GM21447 (cell line): ENCODE data around the gene ZNF584.
A peak's percentile ranks its signal among the peaks of the same experiment; 100 is the strongest.
"Not testable (repeated sequence)": the region's sequence is repeated elsewhere in the genome, so short reads cannot be mapped to it uniquely, and the experiment has no call there.

ENCODE experiments used
- ATAC-seq: cut with Tn5 transposase; IDR thresholded peaks from one replicate; pipeline ENCODE4 v1.9.1; 2021; ENCODE audit not compliant: unreplicated experiment

The ZNF584 gene

GRCh38 chr19:58403920-58404478 lies 4.5 kb upstream of the ZNF584 start:
- not testable (repeated sequence) for ATAC-seq

- no peak for ATAC-seq
Measured at GRCh38 chr19:58406818-58407657, 1.4 kb upstream of the ZNF584 start.

DNA sequence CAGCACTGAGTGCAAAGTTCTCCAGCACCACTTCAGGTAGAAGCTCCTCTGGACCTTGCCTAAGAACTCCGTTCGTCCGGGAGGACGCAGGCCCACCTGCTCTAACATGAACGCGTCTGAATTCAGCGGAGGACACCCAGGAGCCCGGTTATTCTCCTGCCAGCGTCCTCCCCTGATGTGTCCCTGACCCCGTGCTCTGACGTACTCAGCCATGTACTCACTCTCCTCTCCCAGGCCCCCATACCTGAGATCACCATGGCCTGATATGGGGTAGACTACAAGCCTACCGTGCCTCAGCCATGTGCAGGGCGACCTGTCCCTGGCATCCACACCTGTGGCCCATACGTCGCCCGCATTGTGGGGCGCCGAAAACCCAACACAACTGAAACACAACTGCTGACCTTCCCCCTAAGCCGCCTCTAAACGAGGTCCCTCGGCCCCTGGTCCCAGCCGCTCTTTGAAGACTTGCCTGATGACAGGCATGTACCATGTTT lies 744 bp upstream of the ZNF584 start:
- no peak for ATAC-seq

GRCh38 chr19:58409010-58409790 lies 751 bp downstream of the ZNF584 start:
- ATAC-seq: peak; percentile 31

GRCh38 chr19:58416604-58417003 lies 8.2 kb downstream of the ZNF584 start:
- no peak for ATAC-seq

- no peak for ATAC-seq
Measured at GRCh38 chr19:58417071-58417470, 8.6 kb downstream of the ZNF584 start.

DNA sequence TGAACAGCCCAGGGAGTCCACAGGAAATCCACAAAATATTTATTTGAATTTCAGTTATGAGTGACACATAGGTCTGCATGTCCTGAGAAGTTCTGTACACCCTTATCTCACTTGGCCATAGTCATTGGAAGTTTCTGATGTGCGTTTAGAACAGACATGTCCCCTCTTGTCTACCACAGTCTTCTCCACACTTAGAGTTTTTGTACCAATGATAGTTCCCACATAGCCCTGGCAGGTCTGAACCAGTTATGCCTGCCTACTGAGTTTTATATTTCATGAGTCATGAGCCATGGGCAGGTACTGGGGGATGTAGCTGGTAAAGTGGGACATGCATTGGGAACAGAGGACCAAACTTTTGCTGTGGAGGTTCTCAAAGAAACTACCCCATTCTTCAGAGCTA lies 20.2 kb downstream of the ZNF584 start:
- no peak for ATAC-seq

DNA sequence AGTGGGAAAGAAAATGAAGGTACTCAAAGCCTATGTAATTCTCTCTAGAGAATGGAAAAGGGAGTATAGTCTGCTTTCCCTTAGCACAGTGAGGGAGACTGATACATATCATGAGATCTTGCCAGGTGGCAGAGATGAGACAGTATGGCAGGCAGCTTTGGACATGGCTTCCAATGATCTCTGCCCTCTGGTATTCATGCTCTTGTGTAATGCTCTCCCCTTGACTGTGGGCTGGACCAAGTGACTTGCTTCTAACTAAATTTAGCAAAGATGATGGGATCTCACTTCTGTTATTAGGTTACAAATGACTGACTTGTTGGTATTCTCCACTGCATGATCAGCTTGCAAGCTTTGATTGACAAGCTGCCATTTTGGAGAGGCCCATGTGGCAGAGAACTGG lies 21.3 kb downstream of the ZNF584 start:
- ATAC-seq: no peak

GRCh38 chr19:58434217-58434616 lies 25.8 kb downstream of the ZNF584 start:
- ATAC-seq: no peak

GRCh38 chr19:58439576-58440554 lies 31.4 kb downstream of the ZNF584 start, which contains the start of gene ZNF132:
Gene ZNF132, minus strand, starts transcription at chr19:58440153. Its CDS starts 332 bp downstream, at chr19:58439821.
- peak; percentile 95 for ATAC-seq

- ATAC-seq: no peak
Measured at GRCh38 chr19:58440556-58440955, 32.1 kb downstream of the ZNF584 start.

DNA sequence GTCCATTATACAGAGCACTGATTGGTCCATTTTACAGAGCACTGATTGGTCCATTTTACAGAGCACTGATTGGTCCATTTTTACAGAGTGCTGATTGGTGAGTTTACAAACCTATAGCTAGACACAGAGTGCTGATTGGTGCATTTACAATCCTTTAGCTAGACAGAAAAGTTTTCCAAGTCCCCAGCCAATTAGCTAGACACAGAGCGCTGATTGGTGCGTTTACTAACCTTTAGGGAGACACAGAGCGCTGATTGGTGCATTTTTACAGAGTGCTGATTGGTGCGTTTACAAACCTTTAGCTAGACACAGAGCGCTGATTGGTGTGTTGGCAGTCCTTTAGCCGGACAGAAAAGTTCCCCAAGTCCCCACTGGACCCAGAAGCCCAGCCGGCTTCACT lies 34.5 kb downstream of the ZNF584 start:
- ATAC-seq: not testable (repeated sequence)

- ATAC-seq: not testable (repeated sequence)
Measured at GRCh38 chr19:58448860-58449259, 40.4 kb downstream of the ZNF584 start.

GRCh38 chr19:58449980-58450379 lies 41.5 kb downstream of the ZNF584 start:
- ATAC-seq: not testable (repeated sequence)

DNA sequence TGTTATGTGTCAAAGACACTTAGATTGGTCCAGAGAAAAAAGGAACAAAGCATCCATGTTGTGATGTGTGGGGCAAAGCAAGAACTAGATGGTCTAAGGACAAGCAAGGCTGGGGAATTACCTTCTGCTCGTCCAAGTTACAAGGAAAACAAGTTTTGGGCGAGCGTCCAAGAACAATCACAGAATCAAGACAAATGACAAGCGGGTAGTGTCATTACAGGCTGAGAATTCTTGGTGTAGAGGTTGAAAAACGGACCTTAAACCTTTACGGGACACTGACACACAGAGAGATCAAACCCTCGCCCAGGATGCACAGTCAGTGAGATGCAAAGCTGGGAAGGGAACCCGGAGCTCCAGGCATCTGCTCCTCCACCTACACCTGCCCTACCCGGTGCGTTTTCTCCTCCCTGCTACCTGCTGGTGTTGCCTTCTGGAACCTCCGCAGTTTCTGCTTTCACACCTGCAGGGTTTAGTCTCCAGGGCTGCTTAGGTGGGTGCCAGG lies 42.5 kb downstream of the ZNF584 start:
- peak; percentile 13 for ATAC-seq

- peak; percentile 94 for ATAC-seq
Measured at GRCh38 chr19:58451358-58452101, 43.1 kb downstream of the ZNF584 start, which contains the start of gene ZNF324B. Gene ZNF324B, plus strand, starts transcription at chr19:58451622. Its CDS starts 2,080 bp downstream, at chr19:58453702.

DNA sequence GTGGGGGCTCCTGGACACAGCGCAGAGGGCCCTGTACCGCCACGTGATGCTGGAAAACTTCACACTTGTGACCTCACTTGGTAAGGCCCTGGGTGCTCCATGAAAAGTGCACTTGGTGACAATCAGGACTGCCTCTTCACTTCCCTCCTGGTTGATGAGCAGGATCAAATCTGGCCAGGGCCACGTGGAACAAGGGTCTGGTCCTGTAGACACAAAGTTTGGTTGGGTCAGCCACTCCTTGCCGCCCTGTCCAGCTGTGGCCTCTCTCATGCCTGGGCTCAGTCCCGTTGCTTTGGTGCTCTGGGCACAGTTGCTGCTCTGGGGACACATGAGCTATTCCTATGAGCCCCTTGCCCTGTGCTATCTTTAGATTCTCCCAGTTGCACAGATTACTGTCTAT lies 45.3 kb downstream of the ZNF584 start:
- ATAC-seq: no peak

- no peak for ATAC-seq
Measured at GRCh38 chr19:58455306-58455705, 46.9 kb downstream of the ZNF584 start.

DNA sequence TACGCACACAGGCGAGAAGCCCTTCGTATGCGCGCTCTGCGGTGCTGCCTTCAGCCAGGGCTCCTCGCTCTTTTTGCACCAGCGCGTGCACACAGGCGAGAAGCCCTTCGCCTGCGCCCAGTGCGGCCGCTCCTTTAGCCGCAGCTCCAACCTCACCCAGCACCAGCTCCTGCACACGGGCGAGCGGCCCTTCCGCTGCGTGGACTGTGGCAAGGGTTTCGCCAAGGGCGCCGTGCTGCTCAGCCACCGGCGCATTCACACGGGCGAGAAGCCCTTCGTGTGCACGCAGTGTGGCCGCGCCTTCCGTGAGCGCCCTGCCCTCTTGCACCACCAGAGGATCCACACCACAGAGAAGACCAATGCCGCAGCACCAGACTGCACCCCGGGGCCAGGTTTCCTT lies 47.7 kb downstream of the ZNF584 start:
- no peak for ATAC-seq
